Large intestine (tissue), 3 donors: ENCODE results near the gene HYPK. TPM values are rescaled to one million over a fixed set of nuclear protein-coding genes. Genes with fewer than 3 reads are reported as not detected.

Experiments
- DNase-seq, 2 donors: peaks; one replicate each; pipeline versions ENCODE4 v3.0.0 to v3.0.0-alpha.2; 2013
- H3K27ac ChIP-seq: one replicate; pipeline ENCODE4 v1.5.1; 2013; ENCODE audit warnings: low read length
- H3K27me3 ChIP-seq: 2 replicates; pipeline ENCODE4 v1.6.1; 2013; ENCODE audit warnings: low read length; ENCODE audit not compliant: control insufficient read depth, insufficient read depth
- H3K36me3 ChIP-seq: 2 replicates; pipeline ENCODE4 v1.6.1; 2013; ENCODE audit warnings: low read length; ENCODE audit not compliant: control insufficient read depth, insufficient read depth
- H3K4me1 ChIP-seq: one replicate; pipeline ENCODE4 v1.6.1; 2013; ENCODE audit warnings: low read length; ENCODE audit not compliant: control insufficient read depth, insufficient read depth
- H3K4me3 ChIP-seq: one replicate; pipeline ENCODE4 v1.5.1; 2013; ENCODE audit warnings: low read length
- H3K9me3 ChIP-seq: one replicate; pipeline ENCODE4 v1.6.1; 2013; ENCODE audit warnings: mild to moderate bottlenecking, low read depth, low read length, moderate library complexity; ENCODE audit not compliant: control insufficient read depth
- WGBS: methylation state at CpG from one replicate; pipeline ENCODE4 v1.1.5; 2013; ENCODE audit warnings: low lambda C conversion rate; ENCODE audit not compliant: insufficient coverage; 5-methylcytosine and 5-hydroxymethylcytosine counted together
- polyA plus RNA-seq: library from polyadenylated mRNA; unstranded; fragments of 120-200 nt; gene quantifications from one replicate; pipeline ENCODE4 v1.2.1, GENCODE V29; 2013

The HYPK gene
- polyA plus RNA-seq, 1 donor: 6.0 TPM

- peak; percentile 93 to 97 for DNase-seq
- peak overlapping the region; percentile 94 for H3K27ac ChIP-seq
- H3K4me3 ChIP-seq: peak overlapping the region; percentile 74
- peaks cover 20% of the 10 kb centered on the region for H3K4me1 ChIP-seq
- WGBS: no CpG with 5 or more reads among the region's 1 CpG
- H3K9me3 ChIP-seq: no peaks in the 10 kb centered on the region
- no peaks in the 10 kb centered on the region for H3K27me3 ChIP-seq
- H3K36me3 ChIP-seq: peaks cover 38% of the 10 kb centered on the region
Observed at GRCh38 chr15:43775411-43775965, 24.9 kb upstream of the HYPK start.

GRCh38 chr15:43776101-43776717, 24.2 kb upstream of the HYPK start:
- Histone ChIP-seq H3K4me1 (peaks cover 20% of the 10 kb centered on the region), H3K9me3 (no peaks in the 10 kb centered on the region), H3K4me3 (peak overlapping the region; percentile 74), H3K27ac (peak overlapping the region; percentile 94), H3K27me3 (no peaks in the 10 kb centered on the region), H3K36me3 (peaks cover 31% of the 10 kb centered on the region)
- WGBS: no CpG with 5 or more reads among the region's 35 CpGs
- DNase-seq: peak in 1 of 2 donors; percentile 70

GRCh38 chr15:43776718-43777266, 23.6 kb upstream of the HYPK start, which contains the start of gene ELL3:
TSS of gene ELL3 (minus strand) at chr15:43776966. CDS start at chr15:43776901, 65 bp downstream.
- peak within 1 kb of the TSS; percentile 74 for H3K4me3 ChIP-seq
- peak; percentile 72 to 91 for DNase-seq
- peaks cover 25% of the 10 kb centered on the region for H3K36me3 ChIP-seq
- peaks cover 20% of the 10 kb centered on the region for H3K4me1 ChIP-seq
- no peaks in the 10 kb centered on the region for H3K27me3 ChIP-seq
- H3K9me3 ChIP-seq: no peaks in the 10 kb centered on the region
- peak within 1 kb of the TSS; percentile 94 for H3K27ac ChIP-seq
- WGBS: no CpG with 5 or more reads among the region's 41 CpGs

DNA sequence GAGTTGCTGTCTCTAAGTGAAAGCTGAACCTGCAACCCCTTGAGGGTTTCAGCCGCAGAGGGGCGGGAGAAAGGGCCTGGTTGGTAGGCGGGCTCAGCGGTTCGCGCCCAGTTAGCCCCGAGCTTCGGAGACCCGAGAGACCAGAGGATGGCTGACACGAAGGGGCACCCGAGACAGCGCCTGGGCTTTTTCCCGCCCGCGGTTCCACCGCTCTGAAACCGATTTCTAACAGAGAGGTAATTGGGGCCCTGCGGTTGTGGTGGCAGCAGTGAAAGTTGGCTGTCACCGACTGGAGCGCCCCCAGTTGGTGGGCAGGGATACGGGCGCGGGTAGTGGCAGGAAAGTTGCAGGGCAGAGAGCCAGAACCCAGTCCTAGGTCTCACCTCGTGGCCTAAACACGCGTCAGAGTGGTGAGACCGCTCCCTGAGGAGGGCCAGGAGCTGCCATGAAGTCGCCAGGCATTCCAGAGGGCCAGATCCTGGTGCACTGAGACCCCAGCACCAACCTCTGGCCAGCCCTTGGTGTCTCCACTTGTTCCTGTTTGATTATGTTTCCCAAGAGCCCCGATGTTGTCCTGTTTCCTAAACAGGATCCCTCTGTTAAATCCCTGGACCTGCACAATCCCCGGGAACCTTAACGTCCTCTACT, 23.0 kb upstream of the HYPK start:
- WGBS: 4% methylated on average over 5 of the region's 31 CpGs
- H3K36me3 ChIP-seq: peaks cover 19% of the 10 kb centered on the region
- peak; percentile 73 to 91 for DNase-seq

GRCh38 chr15:43779016-43779415, 21.4 kb upstream of the HYPK start:
- H3K36me3 ChIP-seq: peaks cover 5% of the 10 kb centered on the region
- no peaks in the 10 kb centered on the region for H3K27me3 ChIP-seq
- no peak for DNase-seq
- peaks cover 20% of the 10 kb centered on the region for H3K4me1 ChIP-seq
- no peak overlapping the region for H3K27ac ChIP-seq
- no peak overlapping the region for H3K4me3 ChIP-seq
- H3K9me3 ChIP-seq: no peaks in the 10 kb centered on the region
- no CpG with 5 or more reads among the region's 1 CpG for WGBS

More for the DNA sequence above, 23.0 kb upstream of the HYPK start:
- Histone ChIP-seq H3K27me3 (no peaks in the 10 kb centered on the region), H3K4me1 (peaks cover 20% of the 10 kb centered on the region), H3K27ac (peak overlapping the region; percentile 94), H3K4me3 (peak overlapping the region; percentile 74), H3K9me3 (no peaks in the 10 kb centered on the region)

DNA sequence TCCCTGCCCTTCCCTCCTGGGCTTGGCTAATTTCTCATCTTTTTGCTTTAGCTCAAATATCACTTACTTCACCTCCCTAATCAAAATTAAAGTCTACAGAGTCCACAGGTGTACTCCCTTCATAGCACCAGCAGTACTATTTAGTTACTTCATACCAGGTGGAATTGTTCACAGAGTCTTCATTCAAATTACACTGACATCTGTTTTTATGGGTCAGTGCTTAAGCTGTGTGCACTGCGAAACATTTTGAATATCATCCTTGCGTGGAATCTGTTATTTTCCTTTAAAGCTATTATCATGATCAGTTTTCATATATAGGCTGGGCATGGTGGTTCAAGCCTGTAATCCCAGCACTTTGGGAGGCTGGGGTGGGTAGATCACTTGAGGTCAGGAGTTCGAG, 11.0 kb upstream of the HYPK start:
- DNase-seq: no peak
- H3K9me3 ChIP-seq: no peaks in the 10 kb centered on the region
- H3K27me3 ChIP-seq: no peaks in the 10 kb centered on the region
- H3K4me3 ChIP-seq: no peak overlapping the region
- WGBS: no CpG with 5 or more reads among the region's 3 CpGs
- peaks cover 14% of the 10 kb centered on the region for H3K4me1 ChIP-seq
- peaks cover 13% of the 10 kb centered on the region for H3K36me3 ChIP-seq
- H3K27ac ChIP-seq: peak overlapping the region; percentile 8

- DNase-seq: peak; percentile 100
- peak within 1 kb of the TSS; percentile 89 for H3K4me3 ChIP-seq
- no CpG with 5 or more reads among the region's 66 CpGs for WGBS
Observed at GRCh38 chr15:43791993-43792760, 8.2 kb upstream of the HYPK start, which contains the start of gene SERF2. TSS of gene SERF2 (plus strand) at chr15:43792320. CDS start at chr15:43792377, 57 bp downstream.

GRCh38 chr15:43792761-43793476, 7.5 kb upstream of the HYPK start:
- DNase-seq: peak in 1 of 2 donors; percentile 54
- peak overlapping the region; percentile 87 for H3K27ac ChIP-seq
- no peaks in the 10 kb centered on the region for H3K27me3 ChIP-seq
- H3K36me3 ChIP-seq: peaks cover 44% of the 10 kb centered on the region
- H3K9me3 ChIP-seq: no peaks in the 10 kb centered on the region
- H3K4me1 ChIP-seq: peaks cover 25% of the 10 kb centered on the region
- H3K4me3 ChIP-seq: peak overlapping the region; percentile 89
- WGBS: 0% methylated on average over 2 of the region's 33 CpGs

More at GRCh38 chr15:43791993-43792760, 8.2 kb upstream of the HYPK start, which contains the start of gene SERF2:
- H3K27ac ChIP-seq: peak within 1 kb of the TSS; percentile 87
- H3K27me3 ChIP-seq: no peaks in the 10 kb centered on the region
- H3K36me3 ChIP-seq: peaks cover 39% of the 10 kb centered on the region
- no peaks in the 10 kb centered on the region for H3K9me3 ChIP-seq
- peaks cover 23% of the 10 kb centered on the region for H3K4me1 ChIP-seq

DNA sequence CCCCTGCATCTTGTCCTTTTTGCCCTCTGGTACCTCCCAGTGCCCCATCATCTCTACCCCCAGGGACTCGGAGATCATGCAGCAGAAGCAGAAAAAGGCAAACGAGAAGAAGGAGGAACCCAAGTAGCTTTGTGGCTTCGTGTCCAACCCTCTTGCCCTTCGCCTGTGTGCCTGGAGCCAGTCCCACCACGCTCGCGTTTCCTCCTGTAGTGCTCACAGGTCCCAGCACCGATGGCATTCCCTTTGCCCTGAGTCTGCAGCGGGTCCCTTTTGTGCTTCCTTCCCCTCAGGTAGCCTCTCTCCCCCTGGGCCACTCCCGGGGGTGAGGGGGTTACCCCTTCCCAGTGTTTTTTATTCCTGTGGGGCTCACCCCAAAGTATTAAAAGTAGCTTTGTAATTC, 6.8 kb upstream of the HYPK start:
- peaks cover 31% of the 10 kb centered on the region for H3K4me1 ChIP-seq
- WGBS: no CpG with 5 or more reads among the region's 10 CpGs
- no peaks in the 10 kb centered on the region for H3K27me3 ChIP-seq
- peaks cover 44% of the 10 kb centered on the region for H3K36me3 ChIP-seq
- no peak overlapping the region for H3K27ac ChIP-seq
- peak overlapping the region; percentile 89 for H3K4me3 ChIP-seq
- no peak for DNase-seq
- no peaks in the 10 kb centered on the region for H3K9me3 ChIP-seq
